IPS-18c (cell line): ENCODE data around the gene STK38L.

Experiments
- H3K4me3 ChIP-seq: 2 replicates; pipeline ENCODE4 v1.7.0; 2013; ENCODE audit warnings: low read depth, mild to moderate bottlenecking, low read length, moderate library complexity; ENCODE audit not compliant: insufficient read depth
- H3K9me3 ChIP-seq: one replicate; pipeline ENCODE4 v1.6.1; 2013; ENCODE audit warnings: mild to moderate bottlenecking, low read length, moderate library complexity; ENCODE audit not compliant: control insufficient read depth, insufficient read depth

The STK38L gene

DNA sequence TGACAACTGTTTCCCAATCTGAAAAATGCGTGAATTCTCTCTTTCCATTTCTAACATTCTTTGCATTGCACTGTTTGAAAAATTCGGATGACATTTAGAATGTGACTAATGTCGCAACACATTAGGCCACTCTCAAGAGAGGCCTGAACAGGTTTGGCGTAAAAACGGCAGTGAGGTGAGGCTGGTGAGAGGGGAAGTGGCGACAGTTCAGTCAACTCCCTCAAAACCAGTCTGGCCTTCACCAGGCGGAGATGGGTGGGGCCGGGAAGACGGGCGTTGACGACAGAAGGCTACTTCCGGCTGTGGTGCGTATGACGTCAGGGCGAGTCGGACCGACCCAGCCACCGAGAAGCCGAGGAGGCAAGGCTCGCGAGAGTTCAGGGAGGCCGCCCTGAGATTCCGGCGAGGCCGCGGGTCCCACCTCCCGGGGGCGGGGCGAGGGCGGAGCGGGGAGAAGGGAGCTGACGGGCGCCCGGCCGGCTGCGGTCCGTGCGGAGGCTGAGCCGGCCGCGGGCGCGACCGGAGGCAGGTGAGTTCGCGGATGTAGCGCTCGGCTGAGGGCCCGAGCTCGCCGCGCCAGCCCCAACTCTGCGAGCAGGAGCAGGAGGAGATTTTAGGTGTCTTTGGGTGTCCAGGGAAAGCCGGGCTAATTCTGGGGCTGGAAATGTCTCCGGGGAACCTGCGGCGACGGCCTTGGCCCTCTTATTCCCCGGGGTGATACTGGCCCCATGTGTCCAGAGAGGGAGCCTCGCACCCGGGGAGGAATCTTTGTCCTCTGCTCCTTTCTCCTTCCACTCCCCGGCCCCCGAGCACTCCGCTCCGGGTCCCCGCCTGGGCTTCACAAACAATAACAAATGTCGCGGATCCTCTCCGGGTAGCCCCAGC lies at the start of gene STK38L:
Gene STK38L, plus strand, starts transcription at position 483 of the 885 bp plus-strand sequence. CDS start 53,435 bp downstream, outside the sequence.
- H3K4me3 ChIP-seq: peak within 1 kb of the TSS; percentile 89
- no peaks in the 10 kb centered on the region for H3K9me3 ChIP-seq

DNA sequence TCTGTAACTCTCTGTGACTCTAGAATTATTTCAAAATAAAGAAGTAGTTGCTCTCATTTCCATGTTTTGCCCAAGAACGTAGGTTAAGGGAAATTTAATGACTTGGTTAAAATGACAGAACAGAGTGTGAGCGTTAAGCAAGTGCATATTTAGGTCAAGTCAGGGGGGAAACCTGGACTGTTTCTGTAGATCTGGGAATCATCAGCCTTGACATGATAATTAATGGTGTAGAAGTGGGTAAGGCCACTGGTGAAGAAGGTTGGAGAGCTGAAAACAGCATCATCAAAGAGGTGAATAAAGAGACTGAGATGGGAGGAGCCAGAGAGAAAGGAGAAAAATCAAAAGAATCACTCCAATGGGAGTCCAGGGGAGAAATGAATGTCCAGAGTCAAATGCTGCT lies 49.4 kb upstream of the STK38L start:
- Histone ChIP-seq H3K9me3 (no peaks in the 10 kb centered on the region), H3K4me3 (no peak overlapping the region)

DNA sequence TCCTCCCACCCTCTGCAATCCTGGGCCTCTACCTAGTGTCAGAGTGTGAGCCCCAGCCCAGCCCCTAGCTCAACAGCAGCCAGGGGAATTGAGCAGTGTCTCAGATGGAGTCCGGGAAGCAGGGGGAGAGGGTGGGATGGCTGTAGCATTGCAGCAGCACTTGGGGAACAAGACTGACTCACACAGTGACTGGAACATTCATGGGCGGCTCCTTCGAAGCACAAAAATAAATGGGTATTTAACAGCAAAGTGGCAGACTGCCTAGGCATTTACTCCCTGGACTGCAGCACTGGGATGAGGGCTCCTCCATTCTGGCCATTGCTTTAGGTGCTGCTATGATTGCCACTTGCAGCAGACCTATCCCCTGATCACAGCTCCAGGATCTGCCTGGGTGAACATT lies 46.0 kb upstream of the STK38L start:
- Histone ChIP-seq H3K4me3 (no peak overlapping the region), H3K9me3 (no peaks in the 10 kb centered on the region)

DNA sequence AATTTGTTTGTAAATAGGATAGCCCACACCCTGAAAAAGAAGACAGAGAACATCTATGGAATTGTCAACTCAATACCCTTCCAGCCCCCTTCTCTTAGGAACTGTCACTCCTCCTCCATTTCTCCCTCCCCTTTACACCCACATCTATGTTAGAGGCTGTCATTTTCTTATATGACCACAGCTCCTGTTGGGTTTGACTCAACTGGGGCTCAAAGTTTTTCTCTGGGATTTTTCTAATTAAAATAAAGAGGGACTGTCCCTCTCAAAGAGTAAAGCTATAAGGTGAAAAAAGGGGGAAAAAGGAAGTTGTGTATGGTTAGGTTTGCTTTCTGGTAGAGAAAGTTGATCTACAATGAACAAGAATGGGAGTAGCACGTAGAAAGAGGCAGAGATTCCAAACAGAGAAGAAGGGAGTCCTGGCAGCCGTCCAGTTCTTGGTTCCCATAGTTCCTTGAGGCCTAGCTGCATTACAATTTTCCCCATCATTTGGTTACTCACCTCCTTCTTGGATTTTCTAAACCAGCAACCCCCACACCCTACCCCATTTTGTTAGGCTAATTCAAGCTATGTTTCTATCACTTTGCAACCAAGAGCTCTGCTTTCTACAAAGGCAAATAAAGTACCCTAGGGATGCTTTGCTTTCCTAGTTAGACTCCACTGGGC lies 44.3 kb upstream of the STK38L start:
- Histone ChIP-seq H3K4me3 (no peak overlapping the region), H3K9me3 (no peaks in the 10 kb centered on the region)

DNA sequence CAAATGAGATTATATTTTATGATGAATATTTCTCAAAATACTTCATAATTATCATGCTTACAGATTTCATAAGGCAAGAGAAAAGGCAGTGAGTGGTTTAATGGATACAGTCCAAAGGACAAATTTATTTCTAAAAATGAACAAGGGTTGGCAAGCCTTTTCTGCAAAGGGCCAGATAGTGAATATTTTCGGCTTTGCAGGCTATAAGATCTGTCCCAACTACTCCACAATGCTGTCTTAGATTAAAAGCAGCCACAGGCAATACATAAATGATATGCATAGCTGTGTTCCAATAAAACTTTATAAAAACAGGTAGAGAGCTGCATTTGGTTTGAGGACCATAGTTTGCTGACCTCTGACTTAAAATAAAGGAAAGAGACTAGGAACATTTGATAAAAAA lies 42.9 kb upstream of the STK38L start:
- no peaks in the 10 kb centered on the region for H3K9me3 ChIP-seq
- no peak overlapping the region for H3K4me3 ChIP-seq

DNA sequence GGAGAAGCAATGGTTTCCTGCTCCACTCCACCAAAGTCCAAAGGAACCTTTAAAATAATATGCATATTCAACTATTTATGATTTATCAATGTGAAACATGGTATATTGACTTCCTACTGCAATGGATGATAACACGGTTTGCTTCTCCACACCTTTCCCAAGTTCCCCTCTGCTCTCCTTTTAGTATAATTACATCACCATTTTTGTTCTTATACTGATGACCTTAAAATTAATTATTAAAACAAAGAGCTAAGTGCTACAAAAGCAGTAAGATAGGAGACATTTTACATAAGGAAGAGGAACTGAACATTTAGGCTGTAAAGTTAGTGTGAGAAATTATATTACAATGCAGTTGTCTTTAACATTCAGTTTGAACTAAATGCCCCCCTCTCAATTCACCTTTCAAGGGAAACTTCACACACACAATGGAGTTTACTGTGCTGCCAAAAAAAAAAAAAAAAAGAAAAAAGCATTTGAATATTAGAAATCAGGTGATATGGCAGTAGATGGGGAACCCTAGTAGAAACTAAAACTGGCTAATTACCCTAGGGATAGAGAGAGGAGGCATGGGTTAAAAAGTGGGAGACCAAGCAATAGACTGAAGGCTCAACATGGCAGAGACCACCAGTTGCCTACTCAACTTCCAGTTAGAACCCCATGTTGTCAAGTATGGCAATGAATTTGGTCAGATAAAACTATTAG lies 37.1 kb upstream of the STK38L start:
- no peaks in the 10 kb centered on the region for H3K9me3 ChIP-seq
- no peak overlapping the region for H3K4me3 ChIP-seq

DNA sequence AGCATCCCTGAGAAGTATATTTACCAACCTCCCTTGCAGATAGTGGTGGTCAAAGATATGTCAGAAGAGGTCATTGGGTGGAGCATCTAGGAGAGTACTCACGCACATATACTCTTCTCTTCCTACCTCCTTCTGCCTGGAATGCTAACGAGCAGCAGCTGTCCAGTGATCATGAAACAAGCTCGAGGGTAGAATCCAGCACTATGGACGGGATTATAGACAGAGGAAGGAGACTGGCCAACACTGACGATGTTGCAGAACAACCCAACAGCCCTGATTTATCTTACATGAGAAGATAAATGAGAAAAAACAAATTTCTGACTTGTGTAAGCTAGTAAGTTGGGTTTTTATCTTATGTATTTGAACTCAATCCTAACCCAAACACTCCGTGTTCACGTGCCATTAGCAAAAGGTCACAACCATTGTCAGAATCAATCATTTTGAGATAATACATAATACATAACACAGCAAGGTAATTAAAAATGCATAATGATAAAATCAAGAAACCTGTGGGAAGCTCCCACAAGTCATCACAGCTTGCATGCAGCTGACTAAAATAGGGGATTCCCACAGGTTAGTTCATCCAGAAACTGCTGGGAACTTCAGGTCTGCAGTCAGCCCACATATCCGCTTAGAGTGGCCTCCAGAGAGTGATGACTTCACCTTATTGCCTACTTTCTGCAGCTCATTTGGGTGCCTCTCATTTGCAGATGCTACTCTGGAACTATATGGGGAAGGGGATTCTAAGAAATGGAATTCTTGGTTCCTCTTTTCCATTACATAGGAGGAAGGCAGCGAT lies 36.3 kb upstream of the STK38L start:
- H3K4me3 ChIP-seq: no peak overlapping the region; the same call in 1 of the 2 replicates
- no peaks in the 10 kb centered on the region for H3K9me3 ChIP-seq

DNA sequence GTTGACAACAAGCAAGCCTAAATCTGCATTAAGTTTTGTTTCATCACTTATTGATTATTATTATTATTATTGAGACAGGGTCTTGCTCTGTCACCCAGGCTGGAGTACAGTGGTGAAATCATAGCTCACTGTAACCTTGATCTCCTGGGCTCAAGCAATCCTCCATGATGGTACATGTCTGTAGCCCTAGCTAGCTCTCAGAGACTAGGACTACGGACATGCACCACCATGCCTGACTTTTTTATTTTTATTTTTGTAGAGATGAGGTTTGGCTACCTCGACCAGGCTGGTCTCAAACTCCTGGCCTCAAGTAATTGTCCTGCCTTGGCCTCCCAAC lies 35.7 kb upstream of the STK38L start:
- no peak overlapping the region for H3K4me3 ChIP-seq
- no peaks in the 10 kb centered on the region for H3K9me3 ChIP-seq

DNA sequence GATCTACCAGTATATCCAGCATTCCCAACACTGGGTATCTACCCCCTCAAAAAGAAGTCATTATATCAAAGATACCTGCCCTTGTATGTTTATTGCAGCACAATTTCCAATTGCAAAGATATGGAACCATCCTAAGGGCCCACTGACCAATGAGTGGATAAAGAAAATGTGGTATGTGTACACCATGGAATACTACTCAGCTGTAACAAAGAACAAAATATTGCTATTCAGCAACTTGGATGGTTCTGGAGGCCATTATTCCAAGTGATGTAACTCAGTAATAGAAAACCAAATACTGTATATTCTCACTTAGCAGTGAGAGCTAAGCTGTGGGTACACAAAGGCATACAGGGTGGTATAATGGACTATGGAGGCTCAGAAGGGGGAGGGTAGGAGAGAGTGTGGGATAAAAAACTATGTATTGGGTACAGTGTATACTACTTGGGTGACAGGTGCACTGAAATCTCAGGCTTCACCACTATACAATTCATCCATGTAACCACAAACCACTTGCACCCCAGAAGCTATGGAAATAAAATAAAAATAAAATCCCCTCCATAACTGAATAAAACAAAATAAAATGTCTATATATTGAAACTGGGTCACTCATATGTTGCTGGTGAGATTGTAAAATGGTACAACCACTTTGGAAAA lies 34.7 kb upstream of the STK38L start:
- Histone ChIP-seq H3K9me3 (no peaks in the 10 kb centered on the region), H3K4me3 (no peak overlapping the region)

DNA sequence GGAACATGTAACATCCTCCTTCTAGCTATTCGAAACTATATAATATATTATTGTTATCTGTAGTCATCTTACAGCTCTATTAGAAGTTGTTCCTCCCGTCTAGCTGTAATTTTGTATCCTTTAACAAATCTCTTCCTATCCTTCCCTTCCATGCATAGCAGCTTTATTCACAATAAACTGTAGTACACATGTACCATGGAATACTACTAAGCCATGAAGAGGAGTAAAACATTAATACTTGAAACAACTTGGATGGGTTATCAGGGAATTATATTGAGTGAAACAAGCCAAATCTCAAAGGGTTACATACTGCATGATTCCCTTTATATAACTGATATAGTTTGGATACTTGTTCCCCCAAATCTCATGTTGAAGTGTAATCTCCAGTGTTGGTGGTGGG lies 33.9 kb upstream of the STK38L start:
- Histone ChIP-seq H3K9me3 (no peaks in the 10 kb centered on the region), H3K4me3 (no peak overlapping the region)

DNA sequence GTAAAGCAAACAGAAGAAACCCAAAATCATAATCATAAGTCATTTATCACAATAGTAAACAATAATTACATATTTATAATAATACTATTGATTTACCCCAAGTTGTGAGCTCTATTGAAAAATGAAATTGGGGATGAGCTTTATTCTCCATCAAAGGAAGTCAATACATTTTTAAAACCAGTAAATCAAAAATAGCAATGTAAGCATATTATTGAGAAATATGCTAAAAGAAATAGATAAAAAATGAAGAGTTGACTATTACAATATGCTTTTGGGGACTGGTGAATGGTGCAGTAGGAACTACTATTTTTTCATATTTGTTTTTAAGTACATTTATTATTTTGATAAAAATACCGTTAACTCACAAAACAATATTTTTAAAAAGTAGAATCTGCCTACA lies 31.2 kb upstream of the STK38L start:
- H3K9me3 ChIP-seq: no peaks in the 10 kb centered on the region
- H3K4me3 ChIP-seq: no peak overlapping the region

DNA sequence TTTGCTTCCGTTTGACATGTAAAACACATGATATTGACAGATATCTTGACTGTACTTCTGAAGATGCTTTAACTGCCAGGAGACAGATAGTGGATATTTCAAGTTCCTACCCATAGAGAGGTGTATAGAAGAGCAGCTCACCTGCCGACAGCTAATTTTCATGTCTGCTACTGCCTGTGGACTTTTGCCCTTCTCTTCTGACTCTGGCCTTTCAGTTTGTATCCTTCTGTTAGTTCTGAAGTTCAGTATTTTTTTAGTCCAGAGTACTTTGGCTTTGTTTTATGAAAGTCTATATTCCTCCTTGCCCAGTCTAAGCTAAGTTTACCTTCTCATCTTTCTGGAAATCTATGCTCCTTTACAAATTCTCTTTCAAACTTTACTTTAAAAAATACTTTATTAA lies 30.8 kb upstream of the STK38L start:
- H3K4me3 ChIP-seq: no peak overlapping the region
- H3K9me3 ChIP-seq: no peaks in the 10 kb centered on the region

DNA sequence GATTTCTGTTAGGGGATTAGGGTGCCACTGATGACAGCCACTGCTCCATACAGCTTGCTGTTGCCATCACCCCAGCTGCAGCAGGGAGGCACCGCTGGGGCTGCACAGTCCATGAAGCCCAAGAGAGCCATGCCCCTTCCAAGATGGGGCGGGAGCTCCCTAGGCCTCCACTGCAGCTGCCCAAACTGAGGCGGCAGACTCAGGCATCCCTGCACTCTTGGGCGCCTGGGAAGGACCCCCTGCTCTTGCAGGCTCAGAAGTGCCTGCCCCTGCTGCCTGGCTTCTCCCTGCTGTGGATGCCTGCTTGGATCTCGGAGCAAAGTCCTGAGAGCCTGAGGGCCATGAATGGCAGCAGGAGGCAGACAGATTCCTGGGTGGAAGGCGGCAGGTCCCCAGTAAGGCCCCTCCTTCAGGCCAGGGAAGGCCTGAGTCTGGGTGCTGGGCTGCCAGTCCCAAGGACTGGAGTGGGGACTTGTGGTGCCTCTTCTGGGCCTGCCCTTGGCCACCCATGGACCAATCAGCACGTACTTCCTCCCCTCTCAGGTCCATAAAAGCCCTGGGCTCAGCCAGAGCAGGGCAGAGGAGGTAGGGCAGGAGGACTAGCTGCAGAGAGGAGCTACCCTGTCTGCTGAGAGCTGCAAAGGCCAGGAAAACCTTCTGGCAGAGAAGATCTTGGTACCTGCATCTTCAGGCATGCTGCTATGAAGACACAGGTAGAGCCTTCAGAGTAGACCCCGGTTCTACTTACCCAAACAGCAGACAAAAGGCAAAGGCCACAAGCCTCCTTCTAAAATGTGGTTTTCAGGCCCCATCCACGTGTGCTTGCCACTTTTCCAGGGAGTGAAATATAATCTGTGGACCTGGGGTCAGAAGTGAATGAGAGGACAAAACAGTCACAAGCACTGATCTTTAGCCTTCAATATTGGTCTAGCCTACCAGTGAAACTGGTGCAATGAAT lies 30.0 kb upstream of the STK38L start:
- no peak overlapping the region for H3K4me3 ChIP-seq
- no peaks in the 10 kb centered on the region for H3K9me3 ChIP-seq

DNA sequence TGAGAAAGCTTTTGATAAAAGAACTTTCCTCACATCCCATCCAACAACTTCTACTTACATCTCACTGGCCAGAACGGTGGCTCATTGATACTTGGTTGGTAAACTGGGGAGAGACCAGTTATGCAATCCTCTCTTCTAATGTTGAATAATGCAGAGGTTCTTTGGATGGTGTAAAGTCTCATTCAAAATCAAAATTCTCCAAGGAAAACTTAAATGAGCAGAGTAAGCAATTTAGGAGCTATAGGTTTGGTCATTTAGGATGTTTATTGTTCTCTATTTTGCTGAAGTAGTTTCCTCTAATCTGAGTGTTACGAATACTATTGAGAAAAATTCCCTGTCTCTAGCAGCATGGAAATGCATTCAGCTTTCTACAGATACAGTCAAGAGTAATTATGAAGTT lies 26.5 kb upstream of the STK38L start:
- no peaks in the 10 kb centered on the region for H3K9me3 ChIP-seq
- H3K4me3 ChIP-seq: no peak overlapping the region

DNA sequence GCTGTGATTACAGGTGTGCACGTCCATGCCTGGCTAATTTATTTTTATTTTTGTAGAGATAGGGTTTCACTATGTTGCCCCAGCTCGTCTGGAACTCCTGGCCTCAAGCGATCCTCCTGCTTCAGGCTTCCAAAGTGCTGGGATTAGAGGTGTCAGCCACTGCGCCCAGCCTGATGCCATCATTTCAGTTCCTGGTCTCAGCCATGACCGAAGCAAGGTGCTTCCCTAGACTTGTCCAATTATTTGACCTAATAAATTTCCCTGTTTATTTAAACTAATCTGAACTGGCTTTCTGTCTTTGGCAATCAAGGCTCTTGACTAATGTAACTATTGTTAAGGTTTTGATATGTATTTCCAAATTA lies 24.4 kb upstream of the STK38L start:
- Histone ChIP-seq H3K9me3 (no peaks in the 10 kb centered on the region), H3K4me3 (no peak overlapping the region)
